ENCODE results near the gene DOP1A.

DOP1A gene

GRCh38 chr6:83182114-83182513 is 114.6 kb downstream of the DOP1A start:
- TF ChIP-seq, protein P1, sequence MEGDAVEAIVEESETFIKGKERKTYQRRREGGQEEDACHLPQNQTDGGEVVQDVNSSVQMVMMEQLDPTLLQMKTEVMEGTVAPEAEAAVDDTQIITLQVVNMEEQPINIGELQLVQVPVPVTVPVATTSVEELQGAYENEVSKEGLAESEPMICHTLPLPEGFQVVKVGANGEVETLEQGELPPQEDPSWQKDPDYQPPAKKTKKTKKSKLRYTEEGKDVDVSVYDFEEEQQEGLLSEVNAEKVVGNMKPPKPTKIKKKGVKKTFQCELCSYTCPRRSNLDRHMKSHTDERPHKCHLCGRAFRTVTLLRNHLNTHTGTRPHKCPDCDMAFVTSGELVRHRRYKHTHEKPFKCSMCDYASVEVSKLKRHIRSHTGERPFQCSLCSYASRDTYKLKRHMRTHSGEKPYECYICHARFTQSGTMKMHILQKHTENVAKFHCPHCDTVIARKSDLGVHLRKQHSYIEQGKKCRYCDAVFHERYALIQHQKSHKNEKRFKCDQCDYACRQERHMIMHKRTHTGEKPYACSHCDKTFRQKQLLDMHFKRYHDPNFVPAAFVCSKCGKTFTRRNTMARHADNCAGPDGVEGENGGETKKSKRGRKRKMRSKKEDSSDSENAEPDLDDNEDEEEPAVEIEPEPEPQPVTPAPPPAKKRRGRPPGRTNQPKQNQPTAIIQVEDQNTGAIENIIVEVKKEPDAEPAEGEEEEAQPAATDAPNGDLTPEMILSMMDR (IDR thresholded peaks at IDR 0.05; ENCODE audit: borderline replicate concordance, insufficient read depth, low read depth, low read length) = no peak
- no peak overlapping the region for H3K4me3 ChIP-seq (ENCODE audit: low read depth, low read length)

- TF ChIP-seq, protein P1 (IDR thresholded peaks at IDR 0.05; ENCODE audit: borderline replicate concordance, insufficient read depth, low read depth, low read length) = no peak
- no peak overlapping the region for H3K4me3 ChIP-seq (ENCODE audit: low read depth, low read length)
These were observed 115.8 kb downstream of the DOP1A start for GRCh38 chr6:83183082-83183828.

- TF ChIP-seq, protein P1 (IDR thresholded peaks at IDR 0.05; ENCODE audit: borderline replicate concordance, insufficient read depth, low read depth, low read length) = no peak
- no peak overlapping the region for H3K4me3 ChIP-seq (ENCODE audit: low read depth, low read length)
These were observed 117.6 kb downstream of the DOP1A start for GRCh38 chr6:83185096-83185495.

- TF ChIP-seq, protein P1 (IDR thresholded peaks at IDR 0.05; ENCODE audit: borderline replicate concordance, insufficient read depth, low read depth, low read length) = no peak
- H3K4me3 ChIP-seq (ENCODE audit: low read depth, low read length) = no peak overlapping the region
These were observed 121.0 kb downstream of the DOP1A start for GRCh38 chr6:83188501-83188900.

- no peak overlapping the region for H3K4me3 ChIP-seq (ENCODE audit: low read depth, low read length)
- TF ChIP-seq, protein P1 (IDR thresholded peaks at IDR 0.05; ENCODE audit: borderline replicate concordance, insufficient read depth, low read depth, low read length) = no peak
These were observed 123.2 kb downstream of the DOP1A start for GRCh38 chr6:83190626-83191025.

GRCh38 chr6:83191974-83192373 is 124.5 kb downstream of the DOP1A start:
- peak overlapping the region; percentile 96 for H3K4me3 ChIP-seq (ENCODE audit: low read depth, low read length)

DNA sequence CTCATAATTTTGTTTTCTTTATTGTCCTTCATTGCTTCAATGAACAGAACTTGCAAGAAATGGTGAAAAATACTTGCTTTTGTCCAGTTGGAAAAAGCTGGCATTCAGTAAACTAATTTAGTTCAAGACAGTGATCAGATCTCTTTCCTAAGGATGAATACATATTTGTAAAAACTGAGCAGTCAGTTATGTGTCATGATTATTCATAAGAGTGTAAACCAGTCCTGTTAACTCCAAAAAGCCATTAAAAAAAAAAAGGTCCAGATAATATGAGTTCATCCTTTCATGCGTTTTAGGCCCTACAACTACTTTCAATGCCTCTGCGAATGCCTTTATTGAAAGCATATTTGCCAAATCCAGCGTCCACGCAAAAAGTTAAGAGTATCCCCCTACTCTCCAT is 125.0 kb downstream of the DOP1A start:
- H3K4me3 ChIP-seq (ENCODE audit: low read depth, low read length) = peak overlapping the region; percentile 96
- TF ChIP-seq, protein P1 (IDR thresholded peaks at IDR 0.05; ENCODE audit: borderline replicate concordance, insufficient read depth, low read depth, low read length) = no peak
